ENCODE results near the gene TDRD3. TPM values are rescaled to one million over a fixed set of nuclear protein-coding genes. Genes with fewer than 3 reads are reported as not detected.

The TDRD3 gene
- total RNA-seq, 1 donor from 2014 or later = 25.6 TPM

DNA sequence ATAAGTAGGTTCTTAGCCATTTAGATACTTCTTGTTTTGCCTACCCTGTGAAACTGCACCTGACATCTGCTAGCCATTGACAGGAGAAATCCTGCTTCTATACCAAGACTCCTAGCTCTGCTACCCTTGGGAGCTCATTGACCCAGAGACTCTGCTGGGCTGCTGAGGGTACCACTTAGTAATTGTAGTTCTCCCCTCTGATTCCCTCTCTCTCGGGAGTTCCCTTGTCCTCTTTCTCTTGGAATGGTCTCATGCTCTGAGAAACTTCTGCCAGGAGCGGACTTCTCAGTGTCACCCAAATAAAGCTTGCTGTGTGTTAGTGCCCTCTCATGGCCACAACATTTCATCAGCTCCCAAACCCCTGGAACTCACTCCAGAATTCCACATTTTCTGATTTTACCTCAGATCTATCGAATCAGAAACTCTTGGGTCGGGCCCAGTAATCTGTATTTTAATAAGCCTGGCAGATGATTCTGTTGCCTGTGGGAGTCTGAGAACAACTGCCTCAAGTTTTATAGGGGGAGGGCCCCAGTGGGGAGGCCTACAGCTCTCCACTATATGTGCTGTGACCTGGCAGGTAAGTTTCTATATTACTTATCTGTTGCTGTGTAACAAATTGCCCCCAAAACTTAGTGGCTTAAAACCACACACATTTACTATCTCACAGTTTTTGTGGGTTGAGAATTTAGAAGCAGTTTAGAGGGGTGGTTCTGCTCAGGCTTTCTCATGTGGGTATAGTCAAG is 221.1 kb downstream of the TDRD3 start:
- no peak for DNase-seq
- TF ChIP-seq, protein P1, sequence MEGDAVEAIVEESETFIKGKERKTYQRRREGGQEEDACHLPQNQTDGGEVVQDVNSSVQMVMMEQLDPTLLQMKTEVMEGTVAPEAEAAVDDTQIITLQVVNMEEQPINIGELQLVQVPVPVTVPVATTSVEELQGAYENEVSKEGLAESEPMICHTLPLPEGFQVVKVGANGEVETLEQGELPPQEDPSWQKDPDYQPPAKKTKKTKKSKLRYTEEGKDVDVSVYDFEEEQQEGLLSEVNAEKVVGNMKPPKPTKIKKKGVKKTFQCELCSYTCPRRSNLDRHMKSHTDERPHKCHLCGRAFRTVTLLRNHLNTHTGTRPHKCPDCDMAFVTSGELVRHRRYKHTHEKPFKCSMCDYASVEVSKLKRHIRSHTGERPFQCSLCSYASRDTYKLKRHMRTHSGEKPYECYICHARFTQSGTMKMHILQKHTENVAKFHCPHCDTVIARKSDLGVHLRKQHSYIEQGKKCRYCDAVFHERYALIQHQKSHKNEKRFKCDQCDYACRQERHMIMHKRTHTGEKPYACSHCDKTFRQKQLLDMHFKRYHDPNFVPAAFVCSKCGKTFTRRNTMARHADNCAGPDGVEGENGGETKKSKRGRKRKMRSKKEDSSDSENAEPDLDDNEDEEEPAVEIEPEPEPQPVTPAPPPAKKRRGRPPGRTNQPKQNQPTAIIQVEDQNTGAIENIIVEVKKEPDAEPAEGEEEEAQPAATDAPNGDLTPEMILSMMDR (IDR thresholded peaks at IDR 0.05) = no peak
- Histone ChIP-seq H3K4me1 (no peaks in the 10 kb centered on the region), H3K27me3 (peaks cover 4% of the 10 kb centered on the region), H3K36me3 (no peaks in the 10 kb centered on the region), H3K4me3 (no peak overlapping the region), H3K9me3 (no peaks in the 10 kb centered on the region), H3K27ac (no peak overlapping the region)
- intact Hi-C loops (cut with DNase I) = no loop called here
- peak; percentile 25 for ATAC-seq

DNA sequence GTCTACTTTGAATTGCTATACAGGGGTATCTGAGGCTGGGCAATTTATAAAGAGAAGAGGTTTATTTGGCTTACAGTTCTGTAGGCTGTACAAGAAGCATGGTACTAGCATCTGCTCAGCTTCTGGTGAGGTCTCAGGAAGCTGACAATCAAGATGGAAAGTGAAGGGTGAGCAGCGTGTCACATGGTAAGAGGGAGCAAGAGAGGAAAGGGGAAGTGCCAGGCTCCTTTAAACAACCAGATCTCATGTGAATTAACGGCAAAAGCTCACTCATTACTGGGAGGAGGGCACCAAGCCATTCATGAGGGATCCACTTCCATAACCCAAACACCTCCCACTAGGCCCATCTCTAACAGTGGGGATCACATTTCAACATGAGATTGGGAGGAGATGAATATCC is 222.4 kb downstream of the TDRD3 start:
- no peaks in the 10 kb centered on the region for H3K4me1 ChIP-seq
- no peak overlapping the region for H3K27ac ChIP-seq
- ATAC-seq (no peak), DNase-seq (no peak)
- TF ChIP-seq, protein P1 (IDR thresholded peaks at IDR 0.05) = no peak
- peaks cover 4% of the 10 kb centered on the region for H3K27me3 ChIP-seq
- intact Hi-C loops (cut with DNase I) = no loop called here
- no peak overlapping the region for H3K4me3 ChIP-seq
- no peaks in the 10 kb centered on the region for H3K36me3 ChIP-seq
- H3K9me3 ChIP-seq = no peaks in the 10 kb centered on the region

DNA sequence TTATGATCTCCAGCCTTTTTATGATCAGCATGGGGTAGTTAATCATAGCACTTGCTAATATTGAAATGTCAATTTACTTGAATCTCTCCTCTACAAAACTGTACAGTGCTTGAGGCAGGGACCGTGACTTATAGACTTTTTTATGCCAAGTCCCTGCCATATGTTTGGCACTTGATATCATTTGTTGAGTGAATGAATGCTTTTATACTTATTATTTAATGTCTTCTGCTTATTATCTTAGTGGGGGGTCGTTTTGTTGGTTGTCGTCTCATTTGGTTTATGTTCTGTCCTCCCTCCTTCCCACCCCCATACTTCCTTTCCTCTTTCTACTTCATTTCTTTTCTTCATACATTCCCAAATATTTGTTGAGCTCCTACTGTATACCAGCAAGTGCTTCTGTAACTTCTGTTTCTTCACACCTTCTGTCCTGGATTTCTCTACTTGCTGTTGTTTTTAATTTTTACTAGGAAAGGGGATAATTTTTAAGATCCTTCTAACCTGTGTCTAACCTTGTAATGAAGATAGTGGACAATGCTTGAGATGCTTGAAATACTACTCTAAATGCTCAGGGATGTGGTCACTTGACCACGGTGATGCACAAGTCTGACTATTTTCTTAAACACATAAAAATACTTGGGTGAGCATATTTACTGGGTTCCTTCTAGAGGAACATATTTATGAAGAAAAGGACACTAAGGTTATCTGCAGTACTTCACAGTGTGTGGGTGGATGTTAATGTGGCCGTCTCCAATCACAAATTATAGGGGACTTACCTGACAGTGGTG is 223.8 kb downstream of the TDRD3 start:
- no peak for ATAC-seq
- H3K27me3 ChIP-seq = peaks cover 4% of the 10 kb centered on the region
- H3K4me1 ChIP-seq = no peaks in the 10 kb centered on the region
- no peaks in the 10 kb centered on the region for H3K9me3 ChIP-seq
- TF ChIP-seq, protein P1 (IDR thresholded peaks at IDR 0.05) = no peak
- H3K36me3 ChIP-seq = no peaks in the 10 kb centered on the region
- H3K4me3 ChIP-seq = no peak overlapping the region
- no peak for DNase-seq
- no peak overlapping the region for H3K27ac ChIP-seq
- intact Hi-C loops (cut with DNase I) = no loop called here

DNA sequence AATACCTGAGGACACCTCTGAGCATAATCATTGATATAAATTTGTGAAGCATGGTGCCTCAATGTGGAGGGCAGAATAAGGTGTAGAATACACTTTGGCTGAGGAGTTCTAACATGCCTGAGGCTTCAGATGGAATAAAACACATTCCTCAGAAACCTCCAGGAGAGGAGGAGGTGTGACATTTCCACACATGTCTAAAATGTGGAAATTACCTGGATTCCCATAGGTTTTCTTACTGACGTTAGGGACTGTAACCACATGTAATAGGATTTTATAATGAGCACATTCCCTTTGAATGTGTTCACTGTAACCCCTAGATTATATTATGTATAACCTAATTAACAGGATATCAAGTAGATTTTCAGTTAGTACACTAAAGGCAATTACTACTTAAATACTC is 226.1 kb downstream of the TDRD3 start:
- Histone ChIP-seq H3K27ac (no peak overlapping the region), H3K4me1 (no peaks in the 10 kb centered on the region), H3K36me3 (no peaks in the 10 kb centered on the region), H3K4me3 (no peak overlapping the region), H3K9me3 (no peaks in the 10 kb centered on the region), H3K27me3 (no peaks in the 10 kb centered on the region)
- TF ChIP-seq, protein P1 (IDR thresholded peaks at IDR 0.05) = no peak
- DNase-seq = no peak
- no peak for ATAC-seq
- intact Hi-C loops (cut with DNase I) = no loop called here

Other genes with a start within 250 kb of the TDRD3 start
- gene DIAPH3, start 233.3 kb upstream of the TDRD3 start, total RNA-seq = 4.6 TPM

All from upper lobe of right lung (tissue), 1 donor.